Measurements from ENCODE around the gene BCL2L2.

- TF ChIP-seq ZNF274 (IDR thresholded peaks at IDR 0.05; ENCODE audit: low read depth, low read length): no peak
- no peak for TF ChIP-seq YY1 (IDR thresholded peaks at IDR 0.05; ENCODE audit: insufficient read depth, insufficient read length)
Measured at GRCh38 chr14:23356662-23357061, 50.0 kb downstream of the BCL2L2 start.

Measured in NT2/D1 (cell line).